Measurements from ENCODE around the gene CELF2.

DNA sequence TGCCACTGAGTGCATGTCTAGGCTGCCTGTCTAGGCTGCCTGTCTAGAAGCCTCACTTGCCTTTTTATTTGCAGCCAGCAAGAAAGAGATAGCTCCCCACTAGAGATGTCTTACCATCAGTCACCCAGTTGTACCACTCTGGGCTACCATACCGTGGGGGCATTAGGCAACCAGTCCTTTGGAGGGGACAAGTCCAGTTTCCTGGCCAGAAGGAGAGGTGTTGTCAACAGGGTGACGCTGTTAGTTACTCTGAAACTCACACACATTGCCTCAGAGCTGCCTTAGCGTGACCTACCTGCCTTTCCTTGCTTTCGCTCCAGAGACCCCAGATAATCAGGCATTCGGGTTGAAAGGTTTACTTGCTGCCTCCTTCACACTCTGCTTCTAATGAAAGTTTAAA is 155.4 kb downstream of the CELF2 start:
- TF ChIP-seq CTCF (IDR thresholded peaks at IDR 0.05 in 4 of 5, conservative IDR thresholded peaks at IDR 0.05 in 1 of 5) (no peak), POLR2A (IDR thresholded peaks at IDR 0.05) (no peak)
